Activated CD4-positive, CD25-positive, alpha-beta regulatory T cell (primary cell): ENCODE measurements around the gene HOXC6.

Source experiments
- DNase-seq, 4 experiments: peaks; one replicate each; lab custom pipeline; 2025; lab: John Stamatoyannopoulos, UW

Gene HOXC6

GRCh38 chr12:53990311-53991076 is 37.7 kb upstream of the HOXC6 start:
- DNase-seq = no peak

DNA sequence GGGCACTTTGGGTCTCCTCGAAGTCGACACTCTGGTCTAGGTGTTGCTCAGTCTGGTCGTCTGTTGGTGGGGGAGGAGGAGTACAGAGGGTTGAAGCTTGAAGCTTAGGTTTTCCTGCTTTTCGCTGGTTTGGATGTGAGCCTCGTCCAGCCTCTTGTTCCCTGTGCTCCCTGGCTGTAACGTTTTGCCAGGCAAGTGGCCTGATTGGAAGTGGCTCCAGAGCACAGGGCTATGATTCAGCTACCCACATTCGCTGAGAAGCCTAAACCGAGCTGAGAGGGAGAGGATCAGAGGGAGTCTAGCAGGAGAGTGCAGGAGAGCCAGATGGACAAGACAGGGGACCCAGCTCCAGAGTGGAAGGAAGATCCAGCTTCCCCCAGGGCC is 37.2 kb upstream of the HOXC6 start:
- DNase-seq = no peak

DNA sequence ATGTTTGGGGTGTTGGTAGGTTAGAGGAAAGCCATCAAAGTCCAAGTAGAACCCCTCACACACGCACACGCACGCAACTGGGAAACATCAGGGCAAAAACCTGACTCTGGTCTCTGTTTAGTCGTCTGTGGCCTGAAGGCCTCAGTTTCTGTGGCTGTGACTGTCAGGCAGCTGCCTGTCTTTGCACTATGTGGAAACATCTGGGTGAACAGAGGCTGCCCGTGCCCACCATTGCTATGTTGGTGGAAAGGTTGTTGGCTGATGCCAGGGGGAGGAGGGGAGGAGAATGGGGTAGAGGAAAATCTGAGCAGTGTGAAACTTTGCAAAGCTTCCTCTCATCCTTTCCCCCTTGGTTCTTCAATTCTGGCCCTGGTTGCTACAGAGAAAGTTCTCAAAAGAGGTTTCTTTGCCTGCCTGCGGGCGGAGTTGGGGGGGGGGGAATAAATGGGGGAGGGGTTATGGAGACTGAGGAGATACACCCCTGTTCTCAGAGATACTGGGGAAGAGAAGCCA is 35.8 kb upstream of the HOXC6 start:
- DNase-seq = no peak

- DNase-seq = no peak
Observed at GRCh38 chr12:53993162-53994008, 34.9 kb upstream of the HOXC6 start.

DNA sequence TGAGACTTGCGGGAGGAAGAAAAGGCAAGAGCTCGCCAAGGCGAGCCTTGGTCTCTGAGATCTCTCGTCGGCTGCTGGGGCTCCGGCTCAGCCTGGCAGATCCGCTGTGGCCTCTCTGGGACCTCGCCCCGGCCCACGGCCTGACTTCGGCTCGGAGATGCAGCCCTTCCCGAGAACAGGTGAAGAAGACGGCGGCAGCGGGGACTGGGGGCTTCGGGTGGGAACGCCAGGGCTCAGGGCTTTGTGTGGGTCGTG is 34.3 kb upstream of the HOXC6 start:
- no peak for DNase-seq

- DNase-seq = no peak
Observed at GRCh38 chr12:53994264-53995001, 33.8 kb upstream of the HOXC6 start.

- DNase-seq = no peak
Observed at GRCh38 chr12:53995002-53995377, 33.2 kb upstream of the HOXC6 start.

GRCh38 chr12:53995378-53996239 is 32.6 kb upstream of the HOXC6 start:
- DNase-seq = no peak

DNA sequence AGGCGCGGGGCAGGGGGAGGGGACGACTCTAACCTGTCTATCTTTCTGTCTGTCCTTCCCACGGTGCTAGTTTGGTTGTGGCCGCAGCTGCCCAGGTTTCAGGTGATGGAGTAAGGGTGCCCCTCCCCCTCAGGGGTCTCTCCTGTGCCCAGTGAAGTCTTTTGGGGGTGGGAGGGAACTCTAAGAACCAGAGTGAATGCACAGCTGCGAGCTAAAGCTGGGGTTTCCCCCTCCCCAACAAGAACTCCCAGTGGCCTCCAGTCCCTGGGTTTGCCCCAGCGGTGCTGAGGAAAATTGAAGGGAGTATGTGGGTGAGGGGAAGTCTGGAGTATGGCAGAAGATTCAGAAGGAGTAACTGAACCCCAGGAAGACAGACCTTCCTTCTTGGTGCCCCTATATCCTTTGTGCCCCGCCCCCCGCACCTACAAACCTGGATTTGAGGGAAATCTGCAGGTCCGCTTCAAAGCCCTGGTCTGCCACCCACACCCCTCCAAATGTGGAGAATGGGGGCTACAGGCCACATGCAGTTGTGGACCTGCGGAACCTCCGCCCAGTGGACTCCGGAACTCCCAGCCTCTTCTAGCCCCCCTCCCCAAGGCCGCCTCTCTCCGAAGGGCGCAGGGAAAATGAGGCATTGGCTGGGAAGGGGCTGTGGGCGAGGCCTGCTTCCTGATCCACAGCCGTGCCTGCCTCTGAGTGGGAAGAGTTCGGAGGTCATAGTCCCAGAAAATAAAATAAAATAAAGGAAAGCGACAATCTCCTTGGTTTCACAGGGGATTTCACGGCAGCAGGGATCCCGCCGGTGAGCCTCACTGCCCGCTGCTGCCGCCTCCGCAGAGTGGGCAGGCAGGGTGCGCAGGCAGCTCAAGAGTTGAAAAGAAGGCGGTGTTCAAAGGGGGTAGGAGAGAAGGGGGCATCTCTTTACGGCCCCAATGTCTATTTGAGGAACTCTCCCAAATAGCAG is 31.7 kb upstream of the HOXC6 start:
- DNase-seq = no peak

DNA sequence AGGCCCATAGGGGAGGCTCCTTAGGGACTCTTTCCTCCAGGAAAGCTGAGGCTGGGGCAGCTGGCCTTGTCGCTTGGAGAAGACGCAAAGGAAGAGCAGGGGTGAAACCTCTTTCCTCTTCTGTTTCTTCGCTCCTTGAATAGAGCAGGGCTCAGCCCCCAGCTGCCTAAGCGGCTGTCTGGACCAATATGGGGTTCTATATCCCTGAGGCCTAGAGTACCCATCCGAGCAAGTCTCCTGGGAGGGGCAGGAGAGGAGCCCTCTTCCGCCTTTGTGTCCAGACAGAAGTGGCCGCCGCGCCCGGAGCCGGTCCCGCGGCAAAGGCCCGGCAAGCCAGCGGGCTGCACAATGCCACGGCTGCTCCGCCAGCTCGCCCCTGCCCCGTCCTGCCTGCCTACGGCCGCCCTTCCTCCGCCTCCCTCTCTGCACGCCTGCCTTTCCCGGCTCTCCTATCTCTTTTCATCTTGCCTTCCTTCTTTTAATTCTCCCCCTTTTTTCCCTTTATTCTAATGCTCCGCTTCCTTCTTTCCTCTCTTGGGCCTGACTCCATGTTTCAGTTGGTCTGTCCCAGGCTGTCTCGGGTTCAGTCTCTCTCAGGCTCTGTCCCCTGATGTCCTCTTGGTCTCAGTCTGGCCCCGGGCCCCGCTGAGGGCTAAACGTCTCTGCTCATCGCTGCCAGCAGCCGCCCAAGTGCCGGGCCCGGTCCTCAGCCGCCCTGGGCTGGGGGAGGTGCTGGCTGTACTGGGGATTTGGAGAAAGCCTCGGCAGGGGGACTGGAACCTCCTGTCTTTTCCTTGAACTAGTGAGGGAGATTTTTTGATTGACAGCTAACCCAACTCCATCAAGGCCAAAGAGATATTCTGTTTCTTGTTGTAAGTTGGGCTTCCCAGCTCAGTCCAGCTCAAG is 30.8 kb upstream of the HOXC6 start:
- DNase-seq = no peak

DNA sequence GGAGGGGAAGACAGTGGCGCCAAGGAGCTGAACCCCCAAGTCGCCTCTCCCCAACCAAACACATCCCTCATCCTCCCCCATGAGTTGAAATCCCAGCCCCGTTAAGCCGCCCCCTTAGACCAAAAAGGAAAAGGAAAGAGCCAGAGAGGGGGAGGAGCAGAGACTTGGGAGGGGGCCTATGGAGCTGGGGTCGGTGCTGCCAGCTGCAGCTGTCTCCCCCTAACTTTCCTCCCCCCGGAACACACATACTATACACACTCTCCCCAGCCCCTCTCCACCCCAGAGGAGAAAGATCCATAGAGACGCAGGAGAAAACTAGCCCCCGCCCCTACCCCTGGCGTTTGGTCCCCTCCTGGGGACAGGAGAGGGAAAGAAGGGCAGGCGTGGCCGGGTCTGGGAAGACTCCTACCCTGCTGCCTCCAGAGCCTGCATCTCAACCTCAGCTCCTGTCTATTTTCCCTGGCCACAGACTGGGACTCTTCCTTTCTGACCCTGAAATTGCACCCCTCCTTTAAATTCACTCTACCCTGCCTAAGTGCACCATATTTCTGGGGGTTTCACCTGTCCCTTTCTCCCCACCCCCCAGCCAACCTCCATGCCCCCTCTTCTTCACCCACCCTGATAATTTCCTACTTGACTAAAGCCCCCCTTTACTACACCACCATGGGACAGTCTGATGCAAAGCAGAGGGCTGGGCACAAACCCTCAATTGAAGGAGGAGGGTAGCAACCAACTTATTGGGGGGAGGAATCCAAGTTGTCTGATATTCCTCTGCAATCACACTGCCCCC is 29.9 kb upstream of the HOXC6 start:
- no peak for DNase-seq

DNA sequence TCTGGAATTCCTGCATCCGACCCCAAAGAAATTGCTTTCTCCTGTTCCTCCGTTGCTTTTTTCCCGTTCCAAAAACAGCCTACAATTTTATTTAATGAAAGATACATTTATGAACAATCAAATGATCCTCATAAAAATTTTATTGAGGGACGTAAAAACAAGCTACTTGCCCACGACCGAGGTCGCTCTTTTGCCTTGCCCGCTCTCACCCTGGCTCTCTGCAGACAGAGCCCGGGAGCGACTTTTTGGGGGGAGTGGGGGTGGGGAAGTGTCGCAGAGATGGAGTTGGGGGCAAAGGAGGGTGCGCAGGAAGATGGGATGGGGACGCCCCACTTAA is 29.4 kb upstream of the HOXC6 start:
- no peak for DNase-seq

DNA sequence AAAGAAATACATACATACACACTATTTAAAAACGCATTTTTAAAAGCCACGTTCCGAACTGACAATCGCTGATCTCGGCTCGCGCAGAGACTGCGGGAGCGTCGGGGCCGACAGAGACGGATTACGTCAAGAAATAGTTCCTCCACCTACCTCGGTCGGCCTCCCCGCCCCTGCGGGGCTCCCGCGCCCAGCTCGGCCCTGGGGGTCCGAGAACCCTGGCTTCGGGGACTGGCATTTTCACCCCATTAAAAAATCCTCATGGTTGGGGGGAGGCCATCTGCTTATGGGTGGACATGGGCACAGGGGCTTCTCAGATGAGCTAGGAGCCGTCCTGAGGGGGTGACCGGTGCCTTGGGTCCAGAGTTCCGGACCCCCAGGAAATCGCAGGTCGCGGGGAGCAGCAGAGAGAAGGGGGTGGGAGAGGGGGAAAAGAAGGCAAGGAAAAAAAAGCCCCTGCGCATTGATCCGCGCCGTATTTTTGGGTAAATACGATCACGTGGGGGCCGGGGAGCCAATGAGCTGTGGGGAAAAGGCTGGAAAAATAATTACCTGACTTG is 28.6 kb upstream of the HOXC6 start:
- DNase-seq = no peak

- DNase-seq = no peak
Observed at GRCh38 chr12:54000116-54001114, 27.8 kb upstream of the HOXC6 start, which contains the start of gene HOXC9. Gene HOXC9, plus strand, starts transcription at chr12:54000161. Its CDS starts 28 bp downstream, at chr12:54000189.

DNA sequence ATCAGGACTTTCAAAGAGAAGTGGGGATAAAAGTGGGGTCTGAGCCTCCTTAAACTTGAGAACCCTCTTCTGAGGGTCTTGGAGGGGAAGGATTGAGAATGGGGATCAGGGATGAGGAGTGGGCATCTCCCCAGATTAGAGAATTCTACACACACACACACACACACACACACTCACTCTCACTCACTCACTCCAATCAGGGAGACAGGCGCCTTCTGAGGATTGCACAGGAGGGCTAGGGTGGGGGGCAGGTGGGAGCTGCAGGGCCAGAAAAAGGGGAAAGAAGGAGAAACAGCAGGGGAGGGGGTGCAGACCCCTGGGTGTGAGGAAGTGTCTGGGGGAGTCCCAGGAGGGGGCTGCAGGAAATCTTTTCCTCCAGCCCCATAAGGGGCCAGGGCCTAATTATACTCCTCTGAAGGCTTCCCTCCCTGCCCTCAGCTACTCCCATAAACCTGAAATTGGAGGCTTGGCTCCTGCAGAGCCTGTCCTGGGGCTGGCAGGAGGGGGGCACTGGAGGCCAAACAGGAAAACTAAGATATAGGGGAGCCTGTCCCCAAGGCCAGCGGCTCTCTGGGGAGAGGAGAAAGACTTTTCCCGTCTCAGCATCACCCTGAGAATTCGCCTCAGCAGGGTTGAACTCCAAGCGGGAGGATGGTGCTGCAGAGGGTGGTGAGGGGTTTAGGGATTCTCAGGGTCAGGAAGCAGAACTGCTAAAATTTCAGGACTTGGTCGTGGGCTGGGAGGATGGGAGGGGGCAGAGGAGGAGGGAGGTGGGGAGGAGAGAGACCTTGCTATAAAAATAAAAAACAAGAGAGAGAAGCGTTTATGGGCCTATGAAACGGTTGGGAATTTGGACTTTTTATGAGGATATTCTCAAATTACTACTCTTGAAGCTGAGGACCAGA is 26.7 kb upstream of the HOXC6 start:
- DNase-seq = no peak

DNA sequence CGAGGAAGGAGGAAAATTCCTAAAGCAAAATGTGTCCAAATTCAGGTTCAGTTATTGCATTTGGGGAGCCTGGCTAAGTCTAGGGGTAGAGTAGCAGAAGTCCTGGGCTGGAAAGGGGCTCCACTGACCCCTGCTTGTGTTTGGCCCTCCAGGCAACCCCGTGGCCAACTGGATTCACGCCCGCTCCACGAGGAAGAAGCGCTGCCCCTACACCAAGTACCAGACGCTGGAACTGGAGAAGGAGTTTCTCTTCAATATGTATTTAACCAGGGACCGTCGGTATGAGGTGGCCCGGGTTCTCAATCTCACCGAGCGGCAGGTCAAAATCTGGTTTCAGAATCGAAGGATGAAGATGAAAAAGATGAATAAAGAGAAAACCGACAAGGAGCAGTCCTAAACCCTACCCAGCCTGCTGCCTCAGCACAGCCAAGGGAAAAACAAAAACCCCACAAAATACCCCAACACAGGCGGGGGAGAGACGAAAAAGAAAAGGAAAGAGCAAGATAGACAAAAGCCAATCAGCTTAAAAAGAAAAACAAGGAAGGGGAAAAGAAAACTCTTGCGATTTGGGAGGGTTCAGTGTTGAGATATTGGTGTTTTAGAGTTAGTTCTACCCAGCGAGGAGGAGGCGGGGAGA is 25.8 kb upstream of the HOXC6 start:
- DNase-seq = no peak
